HepG2 (cell line): ENCODE data around the gene TAS2R40. TPM values are rescaled to one million over a fixed set of nuclear protein-coding genes. Genes with fewer than 3 reads are reported as not detected.

Experiments
- ATAC-seq: fragments of 200-7000 bp; cut with Tn5 transposase; 3 replicates; pipeline ENCODE4 v1.9.1; 2020; ENCODE audit warnings: mild to moderate bottlenecking, moderate library complexity
- BruUV-seq: library from RNA; stranded (reverse); fragments of 400-500 nt; replicated peaks from 2 replicates; lab custom pipeline; 2021; lab: Mats Ljungman, UMichigan
- CTCF ChIA-PET: fragments of 300-600 bp; formaldehyde crosslinking; extraction: SDS; loops from one replicate; lab custom pipeline; 2021; ENCODE audit warnings: low total read pairs, inconsistent platforms, low intra/inter-chr PET ratio; lab: Yijun Ruan, JAX
- POLR2A ChIA-PET: fragments of 350-600 bp; sonication (Branson Sonifier 250); formaldehyde crosslinking; loops from one replicate; lab custom pipeline; 2020; ENCODE audit warnings: antibody characterized with exemption, inconsistent platforms; lab: Yijun Ruan, JAX
- DNase-seq: peaks from one replicate; pipeline ENCODE4 v3.0.0-alpha.2; 2015; ENCODE audit warnings: low spot score
- FAIRE-seq: peaks from 3 replicates; lab custom pipeline; 2011; peaks lifted over from hg19 to GRCh38; lab: Jason Lieb, UNC
- H2AFZ ChIP-seq: one replicate; pipeline ENCODE4 v1.6.1; 2011; ENCODE audit warnings: low read length, inconsistent platforms
- H3K27ac ChIP-seq: fragments of 300-600 bp; 3 replicates; pipeline ENCODE4 v1.8.0; 2011; ENCODE audit warnings: mixed run types, mild to moderate bottlenecking, mixed read lengths, low read length, inconsistent platforms; ENCODE audit not compliant: insufficient read depth; ENCODE audit errors: extremely low read length
- H3K27me3 ChIP-seq, 2 experiments: fragments of 200-600 bp in 1 of 2; 2 replicates in 1 of 2; 3 replicates in 1 of 2; pipeline versions ENCODE4 v1.6.0 to v1.8.0; 2011; ENCODE audit warnings: low read length in 2 of 2, mild to moderate bottlenecking in 2 of 2, moderate library complexity in 2 of 2, inconsistent platforms in 1 of 2; ENCODE audit not compliant: insufficient read depth in 2 of 2, control insufficient read depth in 1 of 2
- H3K36me3 ChIP-seq, 2 experiments: fragments of 200-600 bp in 1 of 2; replicated peaks in 1 of 2; 2 replicates in 1 of 2; 3 replicates in 1 of 2; pipeline versions ENCODE4 v1.5.1 to v1.8.0; 2011; ENCODE audit warnings: low read length in 2 of 2, inconsistent platforms in 1 of 2; ENCODE audit not compliant: insufficient read depth in 2 of 2, control insufficient read depth in 1 of 2
- H3K4me1 ChIP-seq: 2 replicates; pipeline ENCODE4 v1.5.1; 2012; ENCODE audit warnings: low read length, inconsistent platforms; ENCODE audit not compliant: insufficient read depth
- H3K4me2 ChIP-seq: 2 replicates; pipeline ENCODE4 v1.6.0; 2011; ENCODE audit warnings: low read depth, low read length, inconsistent platforms
- H3K4me3 ChIP-seq, 3 experiments: fragments of 200-600 bp in 1 of 3; sonication (generic), shearing (Covaris generic) in 1 of 3; replicated peaks in 1 of 3; 2 replicates each; pipeline ENCODE4 v1.5.1; 2011 to 2016; ENCODE audit warnings: low read length in 3 of 3, inconsistent platforms in 2 of 3, low read depth in 2 of 3, mild to moderate bottlenecking in 2 of 3, control low read depth in 1 of 3, mixed read lengths in 1 of 3; ENCODE audit not compliant: insufficient read depth in 1 of 3
- H3K79me2 ChIP-seq: one replicate; pipeline ENCODE4 v1.6.1; 2011; ENCODE audit warnings: low read length, inconsistent platforms; ENCODE audit not compliant: insufficient read depth
- H3K9ac ChIP-seq: 2 replicates; pipeline ENCODE4 v1.6.0; 2011; ENCODE audit warnings: mild to moderate bottlenecking, low read depth, low read length, inconsistent platforms; ENCODE audit not compliant: insufficient read depth
- H3K9me3 ChIP-seq: 2 replicates; pipeline ENCODE4 v1.5.1; 2012; ENCODE audit warnings: mild to moderate bottlenecking, low read length
- H4K20me1 ChIP-seq: 2 replicates; pipeline ENCODE4 v1.6.0; 2011; ENCODE audit warnings: inconsistent platforms, mild to moderate bottlenecking, low read length, moderate library complexity; ENCODE audit not compliant: insufficient read depth
- DNMT3B ChIP-seq: conservative IDR thresholded peaks from 2 replicates; pipeline ENCODE4 v1.6.1; 2016; ENCODE audit warnings: missing biosample characterization, control low read depth
- IRF2 ChIP-seq: IDR thresholded peaks from 2 replicates; pipeline ENCODE4 v1.6.1; 2018; ENCODE audit warnings: missing genetic modification reagents, missing compliant biosample characterization
- MIXL1 ChIP-seq: IDR thresholded peaks from 2 replicates; pipeline ENCODE4 v1.6.1; 2016
- NCOR1 ChIP-seq: fragments of 200-600 bp; sonication (generic); IDR thresholded peaks from 2 replicates; pipeline ENCODE4 v1.7.0; 2017; ENCODE audit warnings: antibody characterized with exemption, low read length, borderline replicate concordance
- ONECUT2 ChIP-seq: sonication (generic); formaldehyde crosslinking; IDR thresholded peaks from 2 replicates; pipeline ENCODE4 v1.4.0; 2020; ENCODE audit warnings: missing genetic modification reagents
- RAD21 ChIP-seq: fragments of 450-650 bp; formaldehyde crosslinking; IDR thresholded peaks from 2 replicates; pipeline ENCODE4 v1.5.0; 2020; ENCODE audit warnings: mild to moderate bottlenecking
- REPIN1 ChIP-seq: sonication (generic); formaldehyde crosslinking; IDR thresholded peaks from 2 replicates; pipeline ENCODE4 v1.8.0; 2022; ENCODE audit warnings: missing genetic modification reagents, low read depth, mild to moderate bottlenecking, borderline replicate concordance
- SOX13 ChIP-seq, 3 experiments: fragments of 450-650 bp in 1 of 3; sonication (generic) in 1 of 3; formaldehyde crosslinking in 1 of 3; IDR thresholded peaks in 2 of 3; conservative IDR thresholded peaks in 1 of 3; 2 replicates each; pipeline versions ENCODE4 v1.5.0 to v1.6.1; 2016 to 2020; ENCODE audit warnings: antibody characterized with exemption in 1 of 3, mild to moderate bottlenecking in 1 of 3, missing compliant biosample characterization in 1 of 3, missing genetic modification reagents in 1 of 3, moderate library complexity in 1 of 3
- STAG1 ChIP-seq: sonication (generic); formaldehyde crosslinking; IDR thresholded peaks from 2 replicates; pipeline ENCODE4 v1.4.0; 2020; ENCODE audit warnings: missing genetic modification reagents
- ZNF331 ChIP-seq: sonication (generic); formaldehyde crosslinking; IDR thresholded peaks from 2 replicates; pipeline ENCODE4 v1.4.0; 2020; ENCODE audit warnings: missing genetic modification reagents
- ZNF572 ChIP-seq: sonication (generic); formaldehyde crosslinking; IDR thresholded peaks from 2 replicates; pipeline ENCODE4 v1.5.1; 2020; ENCODE audit warnings: mild to moderate bottlenecking, missing genetic modification reagents
- WGBS: methylation state at CpG from one replicate; pipeline ENCODE4 v1.1.6; 2017; ENCODE audit warnings: low lambda C conversion rate; 5-methylcytosine and 5-hydroxymethylcytosine counted together
- in situ Hi-C: cut with HindIII; loops from 2 replicates; pipeline ENCODE4 v1.10.0; 2017; ENCODE audit warnings: low pct_unique_long_range_greater_than_20kb; ENCODE audit not compliant: extremely low pct_ligation_motif_present
- intact Hi-C: fragments of 100-400 bp; cut with micrococcal nuclease; formaldehyde crosslinking; loops from one replicate; pipeline ENCODE4 v1.10.0; 2022; ENCODE audit not compliant: unreplicated experiment
- polyA plus RNA-seq, 8 experiments: library from polyadenylated mRNA; depleted of rRNA in 3 of 8; stranded (reverse) in 7 of 8; unstranded in 1 of 8; fragments of >200 nt; fragmentation: Illumina TruSeq in 4 of 8; extraction: Trizol in 4 of 8; gene quantifications; 2 replicates each; pipeline versions ENCODE4 v1.2.1 to v1.2.3, GENCODE V29; 2011 to 2016; ENCODE audit warnings: low read depth in 4 of 8, missing spikeins in 1 of 8, mixed read lengths in 1 of 8; ENCODE audit not compliant: insufficient read depth in 1 of 8
- total RNA-seq, 5 experiments: library from RNA; depleted of rRNA; stranded (reverse); fragments of >200 nt; fragmentation: Illumina TruSeq; extraction: Trizol; gene quantifications; 2 replicates each; pipeline ENCODE4 v1.2.3, GENCODE V29; 2016; ENCODE audit warnings: low read depth in 1 of 5
- TF ChIP-seq, protein P1 (sequence below), 2 experiments: sonication (generic) in 1 of 2; formaldehyde crosslinking in 1 of 2; IDR thresholded peaks; 2 replicates each; pipeline versions ENCODE4 v1.4.0 to v1.6.1; 2018 to 2020; ENCODE audit warnings: missing genetic modification reagents in 2 of 2, borderline replicate concordance in 1 of 2, low read depth in 1 of 2, mild to moderate bottlenecking in 1 of 2, missing biosample characterization in 1 of 2
- TF ChIP-seq, protein P2 (sequence below): IDR thresholded peaks from 2 replicates; pipeline ENCODE4 v1.4.0; 2020; ENCODE audit warnings: mild to moderate bottlenecking, missing genetic modification reagents
- TF ChIP-seq, protein P3 (sequence below): sonication (generic); formaldehyde crosslinking; IDR thresholded peaks from 2 replicates; pipeline ENCODE4 v1.4.0; 2020; ENCODE audit warnings: missing genetic modification reagents

TAS2R40 gene
- total and polyA plus RNA-seq, 2 of the 13 experiments (the other 11 are each of a cell fraction or from before 2014, with no cell fraction given): not detected

GRCh38 chr7:143214789-143215679 lies 6.8 kb upstream of the TAS2R40 start:
- no peak overlapping the region for H3K9ac ChIP-seq
- 0 out of 5 replicates have a peak, but pooled peaks cover 0 to 3% of the 10 kb centered on the region in 2 experiments for H3K27me3 ChIP-seq
- peak; percentile 91 for ATAC-seq
- no peak overlapping the region for H2AFZ ChIP-seq
- WGBS: 11% methylated on average over 8 of the region's 8 CpGs
- no peaks in the 10 kb centered on the region for H3K9me3 ChIP-seq
- ChIA-PET CTCF (interaction anchor here (0.6 to 5.3 kb wide), 7 partner anchors 84 to 361 kb away, joined by 3 to 178 read pairs (median 4); no protein-coding TSS in a partner anchor), POLR2A (interaction anchor here (0.7 kb wide), 1 partner anchor 48 kb away, joined by 3 read pairs; the partner anchor contains the start of gene GSTK1)
- H3K36me3 ChIP-seq: no peaks in the 10 kb centered on the region
- intact Hi-C loops (loop anchor here (1.0 to 2.0 kb wide), 3 partner anchors 207 to 358 kb away; no protein-coding TSS in a partner anchor), in situ Hi-C loops (loop anchor here (5.0 to 10.0 kb wide), 2 partner anchors 208 to 340 kb away; no protein-coding TSS in a partner anchor)
- no peaks in the 10 kb centered on the region for H4K20me1 ChIP-seq
- DNase-seq: peak; percentile 80
- no peaks in the 10 kb centered on the region for H3K4me1 ChIP-seq
- no peak overlapping the region for H3K4me2 ChIP-seq
- H3K4me3 ChIP-seq: no peak overlapping the region
- peak; percentile 97 for FAIRE-seq
- H3K27ac ChIP-seq: no peak overlapping the region
- no peaks in the 10 kb centered on the region for H3K79me2 ChIP-seq
- no TSS peak for BruUV-seq
- peak; percentile 43; the same call in 1 of the 2 replicates for TF ChIP-seq REPIN1
- TF ChIP-seq, protein P1, sequence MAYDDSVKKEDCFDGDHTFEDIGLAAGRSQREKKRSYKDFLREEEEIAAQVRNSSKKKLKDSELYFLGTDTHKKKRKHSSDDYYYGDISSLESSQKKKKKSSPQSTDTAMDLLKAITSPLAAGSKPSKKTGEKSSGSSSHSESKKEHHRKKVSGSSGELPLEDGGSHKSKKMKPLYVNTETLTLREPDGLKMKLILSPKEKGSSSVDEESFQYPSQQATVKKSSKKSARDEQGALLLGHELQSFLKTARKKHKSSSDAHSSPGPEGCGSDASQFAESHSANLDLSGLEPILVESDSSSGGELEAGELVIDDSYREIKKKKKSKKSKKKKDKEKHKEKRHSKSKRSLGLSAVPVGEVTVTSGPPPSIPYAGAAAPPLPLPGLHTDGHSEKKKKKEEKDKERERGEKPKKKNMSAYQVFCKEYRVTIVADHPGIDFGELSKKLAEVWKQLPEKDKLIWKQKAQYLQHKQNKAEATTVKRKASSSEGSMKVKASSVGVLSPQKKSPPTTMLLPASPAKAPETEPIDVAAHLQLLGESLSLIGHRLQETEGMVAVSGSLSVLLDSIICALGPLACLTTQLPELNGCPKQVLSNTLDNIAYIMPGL (CRISPR knock-in tag; IDR thresholded peaks at IDR 0.05; ENCODE audit: borderline replicate concordance in 1 of 2, low read depth in 1 of 2): peak; percentile 50 to 79; a peak in 2 of 4 replicates
- TF ChIP-seq DNMT3B (CRISPR knock-in tag): 0 out of 2 replicates have a peak, but pooled peaks have one; percentile 45
- no peak for TF ChIP-seq SOX13 (IDR thresholded peaks at IDR 0.05)
- 0 out of 4 replicates have a peak, but pooled peaks of 1 of the 2 experiments have one; percentile 10 for TF ChIP-seq SOX13 (CRISPR knock-in tag; conservative IDR thresholded peaks at IDR 0.05 in 1 of 2, IDR thresholded peaks at IDR 0.05 in 1 of 2)
- TF ChIP-seq ZNF331 (CRISPR knock-in tag): peak; percentile 39; the same call in 1 of the 2 replicates
- TF ChIP-seq IRF2 (CRISPR knock-in tag): 0 out of 2 replicates have a peak, but pooled peaks have one; percentile 40
- TF ChIP-seq RAD21 (CRISPR knock-in tag): peak; percentile 92
- TF ChIP-seq ZNF572 (CRISPR knock-in tag): no peak
- peak; percentile 88 for TF ChIP-seq MIXL1 (CRISPR knock-in tag)
- TF ChIP-seq, protein P2, sequence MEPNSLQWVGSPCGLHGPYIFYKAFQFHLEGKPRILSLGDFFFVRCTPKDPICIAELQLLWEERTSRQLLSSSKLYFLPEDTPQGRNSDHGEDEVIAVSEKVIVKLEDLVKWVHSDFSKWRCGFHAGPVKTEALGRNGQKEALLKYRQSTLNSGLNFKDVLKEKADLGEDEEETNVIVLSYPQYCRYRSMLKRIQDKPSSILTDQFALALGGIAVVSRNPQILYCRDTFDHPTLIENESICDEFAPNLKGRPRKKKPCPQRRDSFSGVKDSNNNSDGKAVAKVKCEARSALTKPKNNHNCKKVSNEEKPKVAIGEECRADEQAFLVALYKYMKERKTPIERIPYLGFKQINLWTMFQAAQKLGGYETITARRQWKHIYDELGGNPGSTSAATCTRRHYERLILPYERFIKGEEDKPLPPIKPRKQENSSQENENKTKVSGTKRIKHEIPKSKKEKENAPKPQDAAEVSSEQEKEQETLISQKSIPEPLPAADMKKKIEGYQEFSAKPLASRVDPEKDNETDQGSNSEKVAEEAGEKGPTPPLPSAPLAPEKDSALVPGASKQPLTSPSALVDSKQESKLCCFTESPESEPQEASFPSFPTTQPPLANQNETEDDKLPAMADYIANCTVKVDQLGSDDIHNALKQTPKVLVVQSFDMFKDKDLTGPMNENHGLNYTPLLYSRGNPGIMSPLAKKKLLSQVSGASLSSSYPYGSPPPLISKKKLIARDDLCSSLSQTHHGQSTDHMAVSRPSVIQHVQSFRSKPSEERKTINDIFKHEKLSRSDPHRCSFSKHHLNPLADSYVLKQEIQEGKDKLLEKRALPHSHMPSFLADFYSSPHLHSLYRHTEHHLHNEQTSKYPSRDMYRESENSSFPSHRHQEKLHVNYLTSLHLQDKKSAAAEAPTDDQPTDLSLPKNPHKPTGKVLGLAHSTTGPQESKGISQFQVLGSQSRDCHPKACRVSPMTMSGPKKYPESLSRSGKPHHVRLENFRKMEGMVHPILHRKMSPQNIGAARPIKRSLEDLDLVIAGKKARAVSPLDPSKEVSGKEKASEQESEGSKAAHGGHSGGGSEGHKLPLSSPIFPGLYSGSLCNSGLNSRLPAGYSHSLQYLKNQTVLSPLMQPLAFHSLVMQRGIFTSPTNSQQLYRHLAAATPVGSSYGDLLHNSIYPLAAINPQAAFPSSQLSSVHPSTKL (CRISPR knock-in tag): peak; percentile 15; the same call in 1 of the 2 replicates
- TF ChIP-seq NCOR1: no peak
- TF ChIP-seq, protein P3, sequence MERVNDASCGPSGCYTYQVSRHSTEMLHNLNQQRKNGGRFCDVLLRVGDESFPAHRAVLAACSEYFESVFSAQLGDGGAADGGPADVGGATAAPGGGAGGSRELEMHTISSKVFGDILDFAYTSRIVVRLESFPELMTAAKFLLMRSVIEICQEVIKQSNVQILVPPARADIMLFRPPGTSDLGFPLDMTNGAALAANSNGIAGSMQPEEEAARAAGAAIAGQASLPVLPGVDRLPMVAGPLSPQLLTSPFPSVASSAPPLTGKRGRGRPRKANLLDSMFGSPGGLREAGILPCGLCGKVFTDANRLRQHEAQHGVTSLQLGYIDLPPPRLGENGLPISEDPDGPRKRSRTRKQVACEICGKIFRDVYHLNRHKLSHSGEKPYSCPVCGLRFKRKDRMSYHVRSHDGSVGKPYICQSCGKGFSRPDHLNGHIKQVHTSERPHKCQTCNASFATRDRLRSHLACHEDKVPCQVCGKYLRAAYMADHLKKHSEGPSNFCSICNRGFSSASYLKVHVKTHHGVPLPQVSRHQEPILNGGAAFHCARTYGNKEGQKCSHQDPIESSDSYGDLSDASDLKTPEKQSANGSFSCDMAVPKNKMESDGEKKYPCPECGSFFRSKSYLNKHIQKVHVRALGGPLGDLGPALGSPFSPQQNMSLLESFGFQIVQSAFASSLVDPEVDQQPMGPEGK: 0 out of 2 replicates have a peak, but pooled peaks have one; percentile 19
- TF ChIP-seq STAG1 (CRISPR knock-in tag): peak; percentile 97
- TF ChIP-seq ONECUT2 (CRISPR knock-in tag): no peak
